Measurements from ENCODE around the gene FNIP1.
A peak's percentile ranks its signal among the peaks of the same experiment; 100 is the strongest.
"Not testable (repeated sequence)": the region's sequence is repeated elsewhere in the genome, so short reads cannot be mapped to it uniquely, and the experiment has no call there.

FNIP1 gene

GRCh38 chr5:131622633-131623032, 174.2 kb downstream of the FNIP1 start:
- Histone ChIP-seq H4K20me1 (ENCODE audit: insufficient read depth, low read length, poor library complexity, severe bottlenecking) (peaks cover 14% of the 10 kb centered on the region), H2AFZ (ENCODE audit: low read length) (no peak overlapping the region)

GRCh38 chr5:131621164-131621563, 175.7 kb downstream of the FNIP1 start:
- H2AFZ ChIP-seq (ENCODE audit: low read length); H3K9ac ChIP-seq (ENCODE audit: low read depth, low read length, poor library complexity, severe bottlenecking): not testable (repeated sequence)

More at GRCh38 chr5:131622633-131623032, 174.2 kb downstream of the FNIP1 start:
- H3K79me2 ChIP-seq (ENCODE audit: insufficient read depth, low read length): peaks cover 97% of the 10 kb centered on the region
- no peak for TF ChIP-seq EZH2phosphoT487 (IDR thresholded peaks at IDR 0.05; ENCODE audit: borderline replicate concordance)
- TF ChIP-seq, protein P1, sequence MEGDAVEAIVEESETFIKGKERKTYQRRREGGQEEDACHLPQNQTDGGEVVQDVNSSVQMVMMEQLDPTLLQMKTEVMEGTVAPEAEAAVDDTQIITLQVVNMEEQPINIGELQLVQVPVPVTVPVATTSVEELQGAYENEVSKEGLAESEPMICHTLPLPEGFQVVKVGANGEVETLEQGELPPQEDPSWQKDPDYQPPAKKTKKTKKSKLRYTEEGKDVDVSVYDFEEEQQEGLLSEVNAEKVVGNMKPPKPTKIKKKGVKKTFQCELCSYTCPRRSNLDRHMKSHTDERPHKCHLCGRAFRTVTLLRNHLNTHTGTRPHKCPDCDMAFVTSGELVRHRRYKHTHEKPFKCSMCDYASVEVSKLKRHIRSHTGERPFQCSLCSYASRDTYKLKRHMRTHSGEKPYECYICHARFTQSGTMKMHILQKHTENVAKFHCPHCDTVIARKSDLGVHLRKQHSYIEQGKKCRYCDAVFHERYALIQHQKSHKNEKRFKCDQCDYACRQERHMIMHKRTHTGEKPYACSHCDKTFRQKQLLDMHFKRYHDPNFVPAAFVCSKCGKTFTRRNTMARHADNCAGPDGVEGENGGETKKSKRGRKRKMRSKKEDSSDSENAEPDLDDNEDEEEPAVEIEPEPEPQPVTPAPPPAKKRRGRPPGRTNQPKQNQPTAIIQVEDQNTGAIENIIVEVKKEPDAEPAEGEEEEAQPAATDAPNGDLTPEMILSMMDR (conservative IDR thresholded peaks at IDR 0.05; ENCODE audit: low read length): no peak
- H3F3A ChIP-seq (ENCODE audit: low read depth): no peaks in the 10 kb centered on the region
- H3K36me3 ChIP-seq (ENCODE audit: insufficient read depth, low read length): no peaks in the 10 kb centered on the region
- no peaks in the 10 kb centered on the region for H3K27me3 ChIP-seq (ENCODE audit: insufficient read depth, low read length, poor library complexity, severe bottlenecking)
- no peak overlapping the region for H3K4me3 ChIP-seq (ENCODE audit: low read length, poor library complexity, severe bottlenecking)
- no peaks in the 10 kb centered on the region for H3K9me3 ChIP-seq (ENCODE audit: insufficient read depth, low read depth, low read length)
- peaks cover 13% of the 10 kb centered on the region for H3K4me1 ChIP-seq (ENCODE audit: insufficient read depth, low read length, poor library complexity, severe bottlenecking)
- H3K9me2 ChIP-seq (replicated peaks; ENCODE audit: low read depth, low read length): no peaks in the 10 kb centered on the region
- H3K4me2 ChIP-seq (ENCODE audit: low read depth, low read length, poor library complexity, severe bottlenecking): no peak overlapping the region
- no peak overlapping the region for H3K9ac ChIP-seq (ENCODE audit: low read depth, low read length, poor library complexity, severe bottlenecking)

DNA sequence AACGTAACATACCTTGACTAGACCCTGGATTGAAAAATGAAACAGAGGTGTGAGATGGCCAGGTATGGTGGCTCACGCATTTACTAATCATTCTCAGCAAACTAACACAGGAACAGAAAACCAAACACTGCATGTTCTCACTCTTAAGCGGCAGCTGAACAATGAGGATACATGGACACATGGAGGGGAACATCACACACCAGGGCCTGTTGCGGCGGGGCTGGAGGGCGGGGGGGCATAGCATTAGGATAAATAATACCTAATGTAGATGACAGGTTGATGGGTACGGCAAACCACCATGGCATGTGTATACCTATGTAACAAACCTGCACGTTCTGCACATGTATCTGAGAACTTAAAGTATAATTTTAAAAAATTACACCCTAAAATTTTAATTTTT, 177.7 kb downstream of the FNIP1 start:
- Histone ChIP-seq H3K4me1 (ENCODE audit: insufficient read depth, low read length, poor library complexity, severe bottlenecking) (peaks cover 5% of the 10 kb centered on the region), H4K20me1 (ENCODE audit: insufficient read depth, low read length, poor library complexity, severe bottlenecking) (peaks cover 6% of the 10 kb centered on the region), H3K9ac (ENCODE audit: low read depth, low read length, poor library complexity, severe bottlenecking) (no peak overlapping the region), H3K79me2 (ENCODE audit: insufficient read depth, low read length) (peaks cover 98% of the 10 kb centered on the region), H3K4me3 (ENCODE audit: low read length, poor library complexity, severe bottlenecking) (no peak overlapping the region), H3K27me3 (ENCODE audit: insufficient read depth, low read length, poor library complexity, severe bottlenecking) (no peaks in the 10 kb centered on the region), H3K9me2 (replicated peaks; ENCODE audit: low read depth, low read length) (no peaks in the 10 kb centered on the region), H3K9me3 (ENCODE audit: insufficient read depth, low read depth, low read length) (no peaks in the 10 kb centered on the region), H3K4me2 (ENCODE audit: low read depth, low read length, poor library complexity, severe bottlenecking) (peak overlapping the region; percentile 12), H3K36me3 (ENCODE audit: insufficient read depth, low read length) (no peaks in the 10 kb centered on the region), H2AFZ (ENCODE audit: low read length) (no peak overlapping the region), H3F3A (ENCODE audit: low read depth) (no peaks in the 10 kb centered on the region)
- TF ChIP-seq, protein P1 (conservative IDR thresholded peaks at IDR 0.05; ENCODE audit: low read length): no peak
- TF ChIP-seq EZH2phosphoT487 (IDR thresholded peaks at IDR 0.05; ENCODE audit: borderline replicate concordance): no peak

More at GRCh38 chr5:131621164-131621563, 175.7 kb downstream of the FNIP1 start:
- not testable (repeated sequence) for H3K9me3 ChIP-seq (ENCODE audit: insufficient read depth, low read depth, low read length); H3K36me3 ChIP-seq (ENCODE audit: insufficient read depth, low read length); H3K4me2 ChIP-seq (ENCODE audit: low read depth, low read length, poor library complexity, severe bottlenecking); H3K4me3 ChIP-seq (ENCODE audit: low read length, poor library complexity, severe bottlenecking); H4K20me1 ChIP-seq (ENCODE audit: insufficient read depth, low read length, poor library complexity, severe bottlenecking); H3K4me1 ChIP-seq (ENCODE audit: insufficient read depth, low read length, poor library complexity, severe bottlenecking); H3K9me2 ChIP-seq (replicated peaks; ENCODE audit: low read depth, low read length); H3F3A ChIP-seq (ENCODE audit: low read depth); H3K27me3 ChIP-seq (ENCODE audit: insufficient read depth, low read length, poor library complexity, severe bottlenecking)
- peaks cover 97% of the 10 kb centered on the region for H3K79me2 ChIP-seq (ENCODE audit: insufficient read depth, low read length)

- Histone ChIP-seq H3K9me2 (replicated peaks; ENCODE audit: low read depth, low read length) (no peaks in the 10 kb centered on the region), H2AFZ (ENCODE audit: low read length) (no peak overlapping the region), H3K9ac (ENCODE audit: low read depth, low read length, poor library complexity, severe bottlenecking) (no peak overlapping the region), H3K79me2 (ENCODE audit: insufficient read depth, low read length) (peaks cover 99% of the 10 kb centered on the region), H3K4me1 (ENCODE audit: insufficient read depth, low read length, poor library complexity, severe bottlenecking) (peaks cover 5% of the 10 kb centered on the region), H3K9me3 (ENCODE audit: insufficient read depth, low read depth, low read length) (no peaks in the 10 kb centered on the region), H4K20me1 (ENCODE audit: insufficient read depth, low read length, poor library complexity, severe bottlenecking) (peaks cover 6% of the 10 kb centered on the region), H3K4me2 (ENCODE audit: low read depth, low read length, poor library complexity, severe bottlenecking) (no peak overlapping the region), H3F3A (ENCODE audit: low read depth) (no peaks in the 10 kb centered on the region), H3K36me3 (ENCODE audit: insufficient read depth, low read length) (no peaks in the 10 kb centered on the region), H3K27me3 (ENCODE audit: insufficient read depth, low read length, poor library complexity, severe bottlenecking) (no peaks in the 10 kb centered on the region), H3K4me3 (ENCODE audit: low read length, poor library complexity, severe bottlenecking) (no peak overlapping the region)
- TF ChIP-seq, protein P1 (conservative IDR thresholded peaks at IDR 0.05; ENCODE audit: low read length): no peak
- TF ChIP-seq EZH2phosphoT487 (IDR thresholded peaks at IDR 0.05; ENCODE audit: borderline replicate concordance): no peak
Measured at GRCh38 chr5:131617140-131617822, 179.5 kb downstream of the FNIP1 start.

Data from Loucy (cell line).